Naive thymus-derived CD4-positive, alpha-beta T cell (primary cell): ENCODE data around the gene CLTRN. TPM values are rescaled to one million over a fixed set of nuclear protein-coding genes. Genes with fewer than 3 reads are reported as not detected.

Source experiments
- ATAC-seq: fragments of 150-1000 bp; cut with Tn5 transposase; 2 replicates; pipeline ENCODE4 v1.10.0; 2021; ENCODE audit warnings: mild to moderate bottlenecking, moderate library complexity
- CTCF ChIA-PET: fragments of 350-600 bp; sonication (Branson Sonifier 250); formaldehyde crosslinking; loops from one replicate; lab custom pipeline; 2021; ENCODE audit warnings: antibody characterized with exemption; lab: Charles Lee
- POLR2A ChIA-PET: fragments of 350-600 bp; sonication (Branson Sonifier 250); formaldehyde crosslinking; loops from one replicate; lab custom pipeline; 2021; ENCODE audit warnings: antibody characterized with exemption, inconsistent platforms; lab: Charles Lee
- DNase-seq, 9 donors: peaks; one replicate each; pipeline versions ENCODE4 v3.0.0 to v3.0.0-alpha.2; 2020 to 2022; ENCODE audit warnings: mixed read lengths in 1 of 9
- H3K27ac ChIP-seq: one replicate; pipeline ENCODE4 v1.7.0; 2013; ENCODE audit warnings: mild to moderate bottlenecking, low read depth, low read length, moderate library complexity
- H3K27me3 ChIP-seq, 2 donors: one replicate each; pipeline ENCODE4 v1.7.0; 2013; ENCODE audit warnings: low read length in 2 of 2, mild to moderate bottlenecking in 2 of 2, moderate library complexity in 2 of 2; ENCODE audit not compliant: control insufficient read depth in 2 of 2, insufficient read depth in 2 of 2
- H3K36me3 ChIP-seq, 3 experiments: 1 replicate in 2 of 3; 2 replicates in 1 of 3; pipeline ENCODE4 v1.7.0; 2013; ENCODE audit warnings: low read length in 3 of 3, mild to moderate bottlenecking in 3 of 3, moderate library complexity in 1 of 3; ENCODE audit not compliant: insufficient read depth in 3 of 3, control insufficient read depth in 2 of 3
- H3K4me1 ChIP-seq, 2 donors: one replicate each; pipeline ENCODE4 v1.7.0; 2013; ENCODE audit warnings: low read length in 2 of 2, mild to moderate bottlenecking in 2 of 2, moderate library complexity in 1 of 2; ENCODE audit not compliant: control insufficient read depth in 2 of 2, insufficient read depth in 2 of 2
- H3K4me3 ChIP-seq: 2 replicates; pipeline ENCODE4 v1.7.0; 2013; ENCODE audit warnings: mild to moderate bottlenecking, low read length
- H3K9me3 ChIP-seq, 3 experiments: 1 replicate in 2 of 3; 2 replicates in 1 of 3; pipeline ENCODE4 v1.7.0; 2013; ENCODE audit warnings: low read length in 3 of 3; ENCODE audit not compliant: control insufficient read depth in 2 of 3
- H3K27ac Mint-ChIP-seq, 9 donors: one replicate each; pipeline ENCODE4 v1.8.0; 2020 to 2022; ENCODE audit warnings: mixed read lengths in 9 of 9, mild to moderate bottlenecking in 8 of 9, moderate library complexity in 5 of 9, inconsistent platforms in 2 of 9
- H3K27me3 Mint-ChIP-seq, 5 donors: one replicate each; pipeline ENCODE4 v1.8.0; 2021 to 2022; ENCODE audit warnings: mixed read lengths in 5 of 5, mild to moderate bottlenecking in 1 of 5
- H3K36me3 Mint-ChIP-seq, 5 donors: one replicate each; pipeline ENCODE4 v1.8.0; 2020 to 2022; ENCODE audit warnings: mixed read lengths in 5 of 5, mild to moderate bottlenecking in 3 of 5, inconsistent platforms in 1 of 5
- H3K4me1 Mint-ChIP-seq, 7 donors: one replicate each; pipeline ENCODE4 v1.8.0; 2020 to 2022; ENCODE audit warnings: mixed read lengths in 7 of 7, mild to moderate bottlenecking in 3 of 7, inconsistent platforms in 1 of 7
- H3K4me3 Mint-ChIP-seq, 10 donors: one replicate each; pipeline ENCODE4 v1.8.0; 2020 to 2022; ENCODE audit warnings: mild to moderate bottlenecking in 10 of 10, mixed read lengths in 10 of 10, moderate library complexity in 6 of 10, inconsistent platforms in 2 of 10
- H3K9me3 Mint-ChIP-seq, 11 donors: one replicate each; pipeline ENCODE4 v1.8.0; 2020 to 2022; ENCODE audit warnings: mixed read lengths in 11 of 11, mild to moderate bottlenecking in 4 of 11, inconsistent platforms in 1 of 11, moderate library complexity in 1 of 11
- intact Hi-C, 2 donors: fragments of 100-400 bp; cut with micrococcal nuclease; formaldehyde crosslinking; loops; one replicate each; pipeline ENCODE4 v1.15.1; 2023
- polyA plus RNA-seq, 2 donors: library from polyadenylated mRNA; unstranded; fragments of 300-500 nt; fragmentation: Illumina TruSeq; gene quantifications; one replicate each; pipeline ENCODE4 v1.2.3, GENCODE V29; 2021
- total RNA-seq, 6 experiments: library from RNA in 5 of 6; stranded (reverse) in 5 of 6; gene quantifications; 1 replicate in 5 of 6; 2 replicates in 1 of 6; pipeline ENCODE4 v1.2.3 and lab custom pipeline; 2021 to 2026

Gene CLTRN
- total and polyA plus RNA-seq, 7 experiments from 2014 or later = 0.13 to 0.81 (median 0.53) TPM; not detected in 1

DNA sequence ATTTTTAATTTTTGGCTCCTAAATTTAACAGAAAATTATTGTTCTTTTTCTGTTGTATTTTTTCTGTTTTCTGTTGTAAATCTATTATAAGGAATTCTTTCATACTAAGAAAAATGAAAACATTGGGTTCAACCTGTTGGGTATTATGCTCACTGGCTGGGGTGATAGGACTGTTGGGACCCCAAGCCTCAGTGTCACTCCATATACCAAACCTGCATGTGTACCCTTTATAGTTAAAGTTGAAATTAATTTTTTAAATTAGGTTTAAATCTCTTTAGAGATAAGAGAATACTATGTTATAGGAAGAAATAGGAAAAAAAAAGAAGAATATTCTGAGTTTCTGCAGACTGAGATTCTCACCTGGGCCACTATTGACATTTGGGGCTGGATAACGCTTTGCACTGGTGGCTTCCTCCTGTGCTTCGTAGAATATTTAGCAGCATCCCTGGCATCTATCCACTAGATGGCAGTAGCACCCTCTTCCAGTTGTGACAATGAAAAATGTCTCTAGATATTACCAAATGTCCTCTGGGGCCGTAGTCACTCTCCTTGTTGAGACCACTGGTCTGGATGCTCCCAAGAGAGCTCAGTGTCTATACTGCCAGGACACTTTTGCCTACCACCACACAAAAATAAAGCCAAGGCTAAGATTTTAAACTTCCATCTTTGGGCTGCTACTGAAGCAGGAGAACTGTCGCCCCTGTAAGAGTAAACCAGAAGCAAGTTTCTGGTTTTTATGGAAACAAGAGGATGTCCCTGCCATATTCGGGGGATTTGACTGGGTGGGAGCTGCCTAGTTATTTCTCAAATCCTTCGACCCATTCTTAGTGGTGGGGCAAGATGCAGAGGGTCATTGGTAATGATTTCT, 22.4 kb upstream of the CLTRN start:
- Histone ChIP-seq H3K9me3 (no peaks in the 10 kb centered on the region), H3K36me3 (peaks cover 0 to 3% (median 0%) of the 10 kb centered on the region in 3 experiments), H3K27me3 (no peaks in the 10 kb centered on the region), H3K4me3 (no peak overlapping the region), H3K4me1 (no peaks in the 10 kb centered on the region), H3K27ac (no peak overlapping the region)
- H3K27me3 Mint-ChIP-seq = no peaks in the 10 kb centered on the region
- H3K4me1 Mint-ChIP-seq = peaks cover 0 to 14% (median 13%) of the 10 kb centered on the region in 7 donors
- DNase-seq (peak; percentile 9 to 78 (median 59)), ATAC-seq (peak; percentile 95)
- POLR2A ChIA-PET = interaction anchor here (0.8 kb wide), 1 partner anchor 68 kb away, joined by 3 read pairs; no protein-coding TSS in a partner anchor
- H3K4me3 Mint-ChIP-seq = no peak overlapping the region
- H3K27ac Mint-ChIP-seq = peak overlapping the region in 7 of 9 donors; percentile 29 to 86 (median 67)
- peaks cover 4 to 33% (median 5%) of the 10 kb centered on the region in 5 donors for H3K36me3 Mint-ChIP-seq
- no peaks in the 10 kb centered on the region for H3K9me3 Mint-ChIP-seq
- CTCF ChIA-PET = interaction anchor here (0.7 to 1.7 kb wide), 4 partner anchors 11 to 74 kb away, joined by 3 to 5 read pairs (median 3); no protein-coding TSS in a partner anchor
- intact Hi-C loops = loop anchor here (1.0 to 5.0 kb wide), 11 partner anchors 12 to 1008 kb away; partner anchors contain the start of genes GRPR (in 1 of the 2) and ZRSR2 (in 1 of the 2)

DNA sequence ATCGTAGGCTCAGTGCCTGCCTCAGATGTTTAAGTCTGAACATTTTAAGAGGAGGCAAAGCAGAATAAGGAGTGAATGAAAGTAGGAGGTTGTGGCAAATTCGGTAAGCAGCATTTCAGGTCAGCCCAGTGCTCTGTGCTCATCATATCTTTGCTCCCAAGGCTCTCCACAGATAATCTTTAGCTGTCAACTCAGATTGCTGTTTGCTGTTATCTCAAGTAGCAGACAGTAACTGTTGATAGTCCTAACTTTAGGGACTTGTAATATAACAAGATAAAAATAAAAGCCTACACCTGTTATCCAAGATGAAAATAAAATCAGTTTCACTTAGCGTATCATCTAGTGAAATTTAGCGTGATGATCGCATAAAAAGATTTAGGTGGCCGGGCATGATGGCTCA, 18.6 kb upstream of the CLTRN start:
- peaks cover 0 to 19% (median 2%) of the 10 kb centered on the region in 5 donors for H3K36me3 Mint-ChIP-seq
- CTCF ChIA-PET = interaction anchor here (0.6 to 1.0 kb wide), 2 partner anchors 130 to 991 kb away, joined by 3 to 5 read pairs; no protein-coding TSS in a partner anchor

DNA sequence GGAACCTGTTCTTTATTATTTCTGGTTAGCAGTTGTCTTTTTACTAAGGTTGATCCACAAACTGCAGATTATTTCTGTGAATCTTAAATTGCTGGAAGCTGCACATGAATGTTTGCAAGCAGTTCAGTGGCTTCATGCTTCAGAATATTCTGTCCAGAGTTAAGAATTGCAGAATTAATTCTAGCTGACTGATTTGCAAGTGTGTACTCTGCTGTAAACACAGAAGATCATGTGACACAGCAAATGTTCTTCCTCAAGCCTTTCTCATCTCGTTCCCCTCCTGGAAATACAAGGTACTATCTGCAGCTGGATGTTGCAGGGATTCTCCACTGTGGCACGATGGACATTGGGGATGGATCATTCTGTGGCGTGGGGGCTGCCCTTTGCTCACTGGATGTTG, 16.8 kb upstream of the CLTRN start:
- peaks cover 0 to 18% (median 0%) of the 10 kb centered on the region in 3 experiments for H3K36me3 ChIP-seq
- Mint-ChIP-seq H3K4me3 (no peak overlapping the region), H3K9me3 (no peaks in the 10 kb centered on the region), H3K36me3 (peaks cover 0 to 20% (median 2%) of the 10 kb centered on the region in 5 donors), H3K27me3 (no peaks in the 10 kb centered on the region), H3K27ac (peak overlapping the region in 1 of 9 donors; percentile 48), H3K4me1 (peaks cover 4 to 21% (median 13%) of the 10 kb centered on the region in 7 donors)
- H3K4me1 ChIP-seq = peaks cover 0 to 4% of the 10 kb centered on the region in 2 donors
- ATAC-seq = no peak
- POLR2A ChIA-PET = interaction anchor here (0.5 kb wide), 1 partner anchor 60 kb away, joined by 5 read pairs; no protein-coding TSS in a partner anchor
- intact Hi-C loops = no loop called here
- no peaks in the 10 kb centered on the region for H3K9me3 ChIP-seq
- CTCF ChIA-PET = interaction anchor here (0.6 kb wide), 1 partner anchor 69 kb away, joined by 7 read pairs; no protein-coding TSS in a partner anchor
- no peak overlapping the region for H3K4me3 ChIP-seq
- DNase-seq = no peak
- H3K27me3 ChIP-seq = no peaks in the 10 kb centered on the region
- H3K27ac ChIP-seq = no peak overlapping the region

More for the DNA sequence above, 18.6 kb upstream of the CLTRN start:
- DNase-seq (no peak), ATAC-seq (no peak)
- no peak overlapping the region for H3K4me3 ChIP-seq
- H3K27ac ChIP-seq = no peak overlapping the region
- H3K27ac Mint-ChIP-seq = no peak overlapping the region
- H3K4me1 Mint-ChIP-seq = peaks cover 6 to 26% (median 14%) of the 10 kb centered on the region in 7 donors
- H3K4me3 Mint-ChIP-seq = no peak overlapping the region
- H3K9me3 Mint-ChIP-seq = no peaks in the 10 kb centered on the region
- H3K4me1 ChIP-seq = no peaks in the 10 kb centered on the region
- peaks cover 0 to 18% (median 0%) of the 10 kb centered on the region in 3 experiments for H3K36me3 ChIP-seq
- POLR2A ChIA-PET = no interaction called here
- H3K27me3 Mint-ChIP-seq = no peaks in the 10 kb centered on the region
- intact Hi-C loops = no loop called here
- H3K9me3 ChIP-seq = no peaks in the 10 kb centered on the region
- no peaks in the 10 kb centered on the region for H3K27me3 ChIP-seq

DNA sequence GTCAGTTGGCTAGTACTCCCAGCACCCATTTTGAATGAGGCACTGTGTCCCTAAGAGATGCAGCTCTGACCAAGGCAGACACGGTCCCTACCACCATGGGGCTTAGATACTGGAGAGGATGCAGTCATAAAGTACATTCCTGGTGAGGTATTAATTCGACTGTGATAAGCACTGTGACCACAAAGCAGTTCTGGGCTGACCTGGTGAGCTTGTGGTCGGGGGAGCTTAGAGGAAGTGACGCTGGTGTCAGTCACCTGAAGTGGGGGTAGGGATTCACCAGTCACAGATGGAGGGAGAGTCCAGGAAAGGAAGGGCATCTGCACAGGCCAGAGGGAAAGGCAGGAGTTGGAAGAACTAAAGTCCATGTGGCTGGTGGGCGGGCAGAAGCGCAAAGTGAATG, 15.8 kb upstream of the CLTRN start:
- Histone ChIP-seq H3K4me1 (peaks cover 5 to 6% of the 10 kb centered on the region in 2 donors), H3K27ac (no peak overlapping the region), H3K9me3 (no peaks in the 10 kb centered on the region), H3K27me3 (no peaks in the 10 kb centered on the region), H3K36me3 (peaks cover 0 to 20% (median 0%) of the 10 kb centered on the region in 3 experiments), H3K4me3 (no peak overlapping the region)
- Mint-ChIP-seq H3K9me3 (no peaks in the 10 kb centered on the region), H3K4me3 (no peak overlapping the region), H3K27ac (peak overlapping the region in 4 of 9 donors; percentile 29 to 62 (median 50)), H3K27me3 (no peaks in the 10 kb centered on the region), H3K4me1 (peaks cover 3 to 20% (median 10%) of the 10 kb centered on the region in 7 donors), H3K36me3 (peaks cover 0 to 20% (median 2%) of the 10 kb centered on the region in 5 donors)
- intact Hi-C loops = no loop called here
- ChIA-PET CTCF (no interaction called here), POLR2A (no interaction called here)
- no peak for ATAC-seq
- DNase-seq = no peak

DNA sequence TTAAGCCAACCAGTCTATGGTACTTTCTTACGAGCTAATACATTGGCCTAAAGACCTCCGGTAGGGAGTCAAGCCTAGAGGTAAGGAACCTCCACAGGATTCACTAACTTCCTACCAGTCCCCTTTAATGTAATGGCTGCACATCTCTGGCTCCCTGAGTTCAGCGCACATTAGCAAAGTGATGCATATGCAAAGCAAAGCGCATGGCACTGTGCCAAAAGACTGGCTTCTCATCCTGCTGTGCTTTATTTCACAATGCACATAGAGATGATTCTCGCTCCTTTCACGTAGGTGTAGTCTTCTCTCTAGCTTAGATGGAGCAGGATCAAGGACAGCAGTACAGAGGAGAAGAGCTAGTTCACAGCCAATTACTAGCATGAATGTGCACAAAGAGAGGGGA, 14.6 kb upstream of the CLTRN start:
- no peaks in the 10 kb centered on the region for H3K9me3 ChIP-seq
- no peak overlapping the region for H3K27ac ChIP-seq
- Mint-ChIP-seq H3K36me3 (peaks cover 0 to 20% (median 2%) of the 10 kb centered on the region in 5 donors), H3K4me1 (peaks cover 3 to 19% (median 9%) of the 10 kb centered on the region in 7 donors), H3K27ac (no peak overlapping the region), H3K9me3 (no peaks in the 10 kb centered on the region), H3K4me3 (no peak overlapping the region), H3K27me3 (no peaks in the 10 kb centered on the region)
- H3K4me1 ChIP-seq = peaks cover 5 to 7% of the 10 kb centered on the region in 2 donors
- no peaks in the 10 kb centered on the region for H3K27me3 ChIP-seq
- peaks cover 0 to 24% (median 0%) of the 10 kb centered on the region in 3 experiments for H3K36me3 ChIP-seq
- no peak for DNase-seq
- no peak for ATAC-seq
- ChIA-PET POLR2A (no interaction called here), CTCF (no interaction called here)
- no peak overlapping the region for H3K4me3 ChIP-seq
- intact Hi-C loops = loop anchor here (5.0 to 10.0 kb wide), 3 partner anchors 184 to 1654 kb away; partner anchors contain the start of genes GEMIN8 (in 2 of the 2) and PIR (in 1 of the 2)

DNA sequence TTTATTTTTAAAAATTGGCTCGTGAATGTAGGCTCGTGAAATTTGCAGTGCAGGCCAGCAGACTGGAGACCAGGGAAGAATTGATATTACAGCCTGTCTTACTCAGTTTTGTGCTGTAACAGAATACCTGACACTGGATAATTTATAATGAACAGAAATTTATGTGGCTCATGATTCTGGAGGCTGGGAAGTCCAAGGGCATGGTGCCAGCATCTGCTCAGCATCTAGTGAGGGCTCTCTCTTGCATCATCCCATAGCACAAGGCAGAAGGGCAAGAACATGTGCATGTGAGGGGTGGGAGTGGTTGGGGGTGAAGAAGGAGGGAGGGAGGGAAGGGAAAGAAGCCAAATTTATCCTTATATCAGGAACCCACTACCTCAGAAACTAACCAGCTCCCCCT, 13.7 kb upstream of the CLTRN start:
- Mint-ChIP-seq H3K36me3 (peaks cover 0 to 20% (median 2%) of the 10 kb centered on the region in 5 donors), H3K27ac (peak overlapping the region in 1 of 9 donors; percentile 38), H3K27me3 (no peaks in the 10 kb centered on the region), H3K9me3 (no peaks in the 10 kb centered on the region), H3K4me1 (peaks cover 3 to 22% (median 12%) of the 10 kb centered on the region in 7 donors), H3K4me3 (no peak overlapping the region)
- no peaks in the 10 kb centered on the region for H3K9me3 ChIP-seq
- ATAC-seq = no peak
- no peak overlapping the region for H3K4me3 ChIP-seq
- intact Hi-C loops = loop anchor here (5.0 to 10.0 kb wide), 3 partner anchors 184 to 1654 kb away; partner anchors contain the start of genes GEMIN8 (in 2 of the 2) and PIR (in 1 of the 2)
- DNase-seq = no peak
- peaks cover 5 to 11% of the 10 kb centered on the region in 2 donors for H3K4me1 ChIP-seq
- no peak overlapping the region for H3K27ac ChIP-seq
- H3K27me3 ChIP-seq = no peaks in the 10 kb centered on the region
- ChIA-PET CTCF (no interaction called here), POLR2A (no interaction called here)
- H3K36me3 ChIP-seq = peaks cover 0 to 24% (median 0%) of the 10 kb centered on the region in 3 experiments
